PFSK-1 (cell line): Measurements from ENCODE around the gene CNTN4.

ENCODE experiments used
- FOXP2 ChIP-seq: optimal IDR thresholded peaks from 2 replicates; pipeline ENCODE3; 2011; ENCODE audit warnings: borderline replicate concordance, control low read depth, inconsistent platforms; ENCODE audit not compliant: insufficient read depth; ENCODE audit errors: extremely low read length, extremely low read depth
- POLR2AphosphoS5 ChIP-seq: IDR thresholded peaks from 2 replicates; pipeline ENCODE4 v1.6.1; 2012; ENCODE audit warnings: low read depth, mild to moderate bottlenecking, control low read depth, low read length, moderate library complexity
- SIN3A ChIP-seq: IDR thresholded peaks from 2 replicates; pipeline ENCODE4 v1.6.1; 2012; ENCODE audit warnings: mild to moderate bottlenecking, low read length, moderate library complexity, borderline replicate concordance; ENCODE audit not compliant: insufficient read depth
- TAF1 ChIP-seq: IDR thresholded peaks from 2 replicates; pipeline ENCODE4 v1.6.1; 2012; ENCODE audit warnings: low read length, control low read depth, borderline replicate concordance; ENCODE audit not compliant: insufficient read depth
- TF ChIP-seq, protein P1 (sequence below), 2 experiments: IDR thresholded peaks; 2 replicates each; pipeline versions ENCODE4 v1.6.1 to v1.8.0; 2011 to 2012; ENCODE audit warnings: low read depth in 2 of 2, low read length in 2 of 2, control low read depth in 1 of 2, inconsistent platforms in 1 of 2, mild to moderate bottlenecking in 1 of 2, moderate library complexity in 1 of 2; ENCODE audit not compliant: insufficient read depth in 1 of 2

The CNTN4 gene

GRCh38 chr3:3005146-3005744, 906.6 kb downstream of the CNTN4 start:
- TF ChIP-seq, protein P1, sequence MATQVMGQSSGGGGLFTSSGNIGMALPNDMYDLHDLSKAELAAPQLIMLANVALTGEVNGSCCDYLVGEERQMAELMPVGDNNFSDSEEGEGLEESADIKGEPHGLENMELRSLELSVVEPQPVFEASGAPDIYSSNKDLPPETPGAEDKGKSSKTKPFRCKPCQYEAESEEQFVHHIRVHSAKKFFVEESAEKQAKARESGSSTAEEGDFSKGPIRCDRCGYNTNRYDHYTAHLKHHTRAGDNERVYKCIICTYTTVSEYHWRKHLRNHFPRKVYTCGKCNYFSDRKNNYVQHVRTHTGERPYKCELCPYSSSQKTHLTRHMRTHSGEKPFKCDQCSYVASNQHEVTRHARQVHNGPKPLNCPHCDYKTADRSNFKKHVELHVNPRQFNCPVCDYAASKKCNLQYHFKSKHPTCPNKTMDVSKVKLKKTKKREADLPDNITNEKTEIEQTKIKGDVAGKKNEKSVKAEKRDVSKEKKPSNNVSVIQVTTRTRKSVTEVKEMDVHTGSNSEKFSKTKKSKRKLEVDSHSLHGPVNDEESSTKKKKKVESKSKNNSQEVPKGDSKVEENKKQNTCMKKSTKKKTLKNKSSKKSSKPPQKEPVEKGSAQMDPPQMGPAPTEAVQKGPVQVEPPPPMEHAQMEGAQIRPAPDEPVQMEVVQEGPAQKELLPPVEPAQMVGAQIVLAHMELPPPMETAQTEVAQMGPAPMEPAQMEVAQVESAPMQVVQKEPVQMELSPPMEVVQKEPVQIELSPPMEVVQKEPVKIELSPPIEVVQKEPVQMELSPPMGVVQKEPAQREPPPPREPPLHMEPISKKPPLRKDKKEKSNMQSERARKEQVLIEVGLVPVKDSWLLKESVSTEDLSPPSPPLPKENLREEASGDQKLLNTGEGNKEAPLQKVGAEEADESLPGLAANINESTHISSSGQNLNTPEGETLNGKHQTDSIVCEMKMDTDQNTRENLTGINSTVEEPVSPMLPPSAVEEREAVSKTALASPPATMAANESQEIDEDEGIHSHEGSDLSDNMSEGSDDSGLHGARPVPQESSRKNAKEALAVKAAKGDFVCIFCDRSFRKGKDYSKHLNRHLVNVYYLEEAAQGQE (IDR thresholded peaks at IDR 0.05; ENCODE audit: insufficient read depth in 1 of 2, low read depth in 2 of 2, low read length in 2 of 2) = no peak
- TF ChIP-seq FOXP2 (no peak), TAF1 (no peak), POLR2AphosphoS5 (no peak), SIN3A (no peak)

GRCh38 chr3:3013317-3014052, 914.8 kb downstream of the CNTN4 start:
- no peak for TF ChIP-seq POLR2AphosphoS5
- TF ChIP-seq FOXP2 = no peak
- TF ChIP-seq, protein P1 (IDR thresholded peaks at IDR 0.05; ENCODE audit: insufficient read depth in 1 of 2, low read depth in 2 of 2, low read length in 2 of 2) = no peak
- no peak for TF ChIP-seq TAF1
- no peak for TF ChIP-seq SIN3A

DNA sequence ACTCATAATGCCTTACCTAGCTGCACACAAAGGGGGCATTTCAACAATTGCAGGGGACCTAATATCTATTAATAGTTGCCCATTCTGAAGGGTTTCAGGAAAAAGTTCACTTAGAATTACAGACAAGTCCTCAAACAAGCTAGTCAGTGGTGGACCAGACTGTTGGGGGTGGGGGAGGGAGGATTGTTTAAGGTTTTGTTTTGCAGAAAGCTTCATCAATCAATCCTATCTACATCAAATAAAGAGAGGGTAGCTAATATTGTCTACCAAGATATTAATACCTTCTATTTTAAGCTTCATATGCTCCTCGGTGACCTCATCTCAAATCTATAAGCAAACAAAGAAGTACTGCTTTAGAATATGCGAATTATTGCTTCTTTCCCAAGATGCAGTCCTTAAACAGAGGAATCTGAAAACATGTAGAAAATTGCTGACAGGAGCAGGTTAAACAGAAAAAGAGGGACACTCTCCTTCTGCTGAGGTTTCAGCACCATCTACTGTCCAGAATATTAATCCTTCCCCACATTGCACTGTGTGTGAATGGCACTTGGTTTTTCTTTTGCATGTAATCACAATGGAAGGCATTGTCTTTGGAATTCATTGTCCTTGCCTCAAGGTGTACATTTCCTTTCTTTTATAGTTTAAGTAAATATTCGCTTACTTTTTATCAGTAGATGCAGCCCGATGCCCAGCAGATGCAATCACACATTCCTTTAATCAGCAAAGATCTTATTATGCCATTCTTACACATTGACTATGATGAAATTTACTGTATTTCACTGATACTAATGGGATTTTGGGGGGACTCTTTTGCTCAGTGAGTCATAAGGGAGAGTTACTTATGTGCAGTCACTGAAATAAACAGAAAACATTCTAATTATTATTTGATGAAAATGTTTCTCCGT, 916.8 kb downstream of the CNTN4 start:
- TF ChIP-seq FOXP2 (no peak), SIN3A (no peak), TAF1 (no peak), POLR2AphosphoS5 (no peak)
- TF ChIP-seq, protein P1 (IDR thresholded peaks at IDR 0.05; ENCODE audit: insufficient read depth in 1 of 2, low read depth in 2 of 2, low read length in 2 of 2) = no peak

DNA sequence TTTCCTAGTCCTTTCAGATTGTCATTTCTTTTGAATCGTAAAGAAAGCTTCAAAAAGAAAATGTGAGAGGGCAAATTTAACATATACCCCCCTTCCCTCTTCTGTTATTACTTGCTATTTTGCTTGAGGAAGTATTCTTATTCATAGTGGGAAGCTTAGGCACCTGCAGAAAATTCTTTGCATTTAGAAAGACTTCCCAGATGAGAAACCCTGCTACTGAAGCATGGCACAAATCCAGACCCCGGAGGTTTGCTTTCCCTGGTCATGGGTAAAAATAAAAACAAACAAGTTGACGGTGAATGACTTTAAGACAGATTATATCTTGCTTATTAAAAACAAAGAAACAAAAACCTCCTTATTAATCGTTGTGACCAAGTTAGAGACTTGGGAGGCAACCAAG, 917.6 kb downstream of the CNTN4 start:
- TF ChIP-seq, protein P1 (IDR thresholded peaks at IDR 0.05; ENCODE audit: insufficient read depth in 1 of 2, low read depth in 2 of 2, low read length in 2 of 2) = no peak
- TF ChIP-seq FOXP2 (no peak), POLR2AphosphoS5 (no peak), TAF1 (no peak), SIN3A (no peak)
